CD4-positive, alpha-beta T cell treated with Interleukin-17A for 4 hours (primary cell): ENCODE measurements around the gene SRD5A1.

Experiments used
- DNase-seq: peaks from one replicate; pipeline ENCODE4 v3.0.0-alpha.2; 2020; ENCODE audit warnings: mixed read lengths

SRD5A1 gene

GRCh38 chr5:6686915-6687409 is 53.7 kb downstream of the SRD5A1 start:
- no peak for DNase-seq

- DNase-seq, result no peak
These were observed 54.3 kb downstream of the SRD5A1 start for GRCh38 chr5:6687505-6687904.

DNA sequence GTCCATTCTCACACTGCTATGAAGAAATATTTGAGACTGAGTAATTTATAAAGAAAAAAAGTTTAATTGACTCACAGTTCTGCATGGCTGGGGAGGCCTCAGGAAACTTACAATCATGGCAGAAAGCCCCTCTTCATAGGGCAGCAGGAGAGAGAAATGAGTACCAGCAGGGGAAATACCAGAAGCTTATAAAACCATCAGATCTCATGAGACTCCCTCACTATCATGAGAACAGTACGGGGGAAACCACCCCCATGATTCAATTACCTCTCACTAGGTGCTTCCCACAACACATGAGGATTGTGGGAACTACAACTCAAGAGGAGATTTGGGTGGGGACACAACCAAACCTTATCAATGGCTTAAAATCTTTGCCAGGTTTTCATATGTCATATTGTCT is 59.7 kb downstream of the SRD5A1 start:
- no peak for DNase-seq

DNA sequence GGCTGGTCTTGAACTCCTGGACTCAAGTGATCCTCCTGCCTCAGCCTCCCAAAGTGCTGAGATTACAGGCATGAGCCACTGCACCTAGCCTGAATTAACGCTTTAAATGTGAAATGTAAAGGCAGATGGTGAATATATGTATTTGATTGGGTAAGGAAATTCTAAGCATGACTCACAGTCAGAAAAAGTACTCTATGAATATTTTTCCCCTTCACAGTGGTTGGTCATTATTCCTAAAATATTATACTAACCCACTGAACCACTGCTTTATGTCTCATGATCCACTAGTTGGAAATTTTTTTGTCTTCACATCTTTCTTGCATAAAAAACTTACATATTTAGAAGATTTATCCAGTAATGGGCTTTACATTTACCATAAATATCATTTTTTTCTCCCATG is 65.5 kb downstream of the SRD5A1 start:
- DNase-seq, result no peak

- DNase-seq, result no peak
These were observed 66.1 kb downstream of the SRD5A1 start for GRCh38 chr5:6699357-6699756.

DNA sequence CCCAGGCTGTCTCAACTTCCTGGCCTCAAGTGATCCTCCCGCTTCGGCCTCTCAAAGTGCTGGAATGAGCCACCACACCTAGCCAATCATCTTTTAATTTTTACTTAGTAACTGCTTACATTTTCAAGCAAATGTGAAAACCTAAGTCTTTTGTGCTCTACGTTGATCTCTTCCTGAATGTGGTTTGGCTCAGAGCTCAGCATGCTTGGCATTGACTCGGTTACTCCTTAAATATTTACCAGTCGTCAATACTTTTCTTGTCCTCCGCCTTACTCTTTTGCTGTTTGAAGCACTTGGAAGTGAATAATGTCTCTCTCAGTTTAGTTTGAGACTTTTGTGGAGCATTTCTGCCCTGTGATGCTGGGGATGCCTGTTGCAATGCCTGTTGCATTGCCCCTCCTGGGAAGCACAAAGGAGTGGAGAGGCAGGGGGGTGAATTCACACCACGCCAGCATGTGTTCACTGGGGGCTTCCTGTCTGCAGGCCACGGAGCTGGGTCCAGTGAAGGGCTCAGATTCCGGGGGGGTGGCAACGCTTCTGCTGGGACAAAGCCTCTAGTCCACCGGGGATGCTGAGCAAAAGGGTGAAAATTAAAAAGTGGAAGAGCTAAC is 66.9 kb downstream of the SRD5A1 start:
- no peak for DNase-seq

- no peak for DNase-seq
These were observed 67.6 kb downstream of the SRD5A1 start for GRCh38 chr5:6700685-6701355.

GRCh38 chr5:6701491-6701890 is 68.3 kb downstream of the SRD5A1 start:
- DNase-seq, result no peak

- no peak for DNase-seq
These were observed 69.4 kb downstream of the SRD5A1 start for GRCh38 chr5:6702633-6703032.

DNA sequence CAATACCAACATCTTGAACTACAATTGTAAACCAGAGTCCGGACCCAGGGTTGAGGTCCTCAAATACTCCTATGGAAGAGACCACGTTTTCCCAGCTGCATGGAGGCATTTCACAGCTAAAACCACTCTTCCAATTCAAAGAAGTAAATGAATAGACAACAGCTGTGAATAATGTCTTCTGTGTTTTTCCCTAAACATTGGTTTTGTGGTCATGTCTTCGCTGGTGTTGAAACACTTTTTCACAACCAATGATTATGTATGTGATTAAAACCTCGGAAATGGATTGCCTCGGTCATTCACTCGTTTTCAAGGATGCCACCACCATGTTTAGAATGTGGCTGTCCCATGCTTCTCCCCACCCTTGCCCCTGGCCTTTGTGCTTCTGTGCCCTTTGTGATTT is 70.6 kb downstream of the SRD5A1 start:
- no peak for DNase-seq

GRCh38 chr5:6704361-6704851 is 71.2 kb downstream of the SRD5A1 start:
- DNase-seq, result no peak

DNA sequence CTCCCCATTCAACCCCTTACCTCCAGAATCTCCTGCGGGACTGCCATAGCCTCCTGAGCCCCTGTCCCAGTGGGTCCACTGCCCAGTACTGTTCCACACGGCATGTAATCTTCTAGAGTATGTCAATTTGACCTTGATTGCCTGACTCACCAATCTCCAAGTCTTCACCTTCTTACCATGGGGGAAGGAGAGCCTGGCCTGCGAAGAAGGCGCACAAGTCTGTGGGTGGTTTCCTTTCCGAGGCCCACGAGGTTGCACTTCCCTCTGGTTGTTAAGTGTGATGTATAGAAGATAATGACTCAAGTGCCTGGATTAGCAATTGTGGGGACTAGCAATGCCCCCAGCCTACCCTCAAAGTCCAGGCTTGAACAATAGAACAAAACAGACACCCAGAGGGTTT is 71.8 kb downstream of the SRD5A1 start:
- no peak for DNase-seq

DNA sequence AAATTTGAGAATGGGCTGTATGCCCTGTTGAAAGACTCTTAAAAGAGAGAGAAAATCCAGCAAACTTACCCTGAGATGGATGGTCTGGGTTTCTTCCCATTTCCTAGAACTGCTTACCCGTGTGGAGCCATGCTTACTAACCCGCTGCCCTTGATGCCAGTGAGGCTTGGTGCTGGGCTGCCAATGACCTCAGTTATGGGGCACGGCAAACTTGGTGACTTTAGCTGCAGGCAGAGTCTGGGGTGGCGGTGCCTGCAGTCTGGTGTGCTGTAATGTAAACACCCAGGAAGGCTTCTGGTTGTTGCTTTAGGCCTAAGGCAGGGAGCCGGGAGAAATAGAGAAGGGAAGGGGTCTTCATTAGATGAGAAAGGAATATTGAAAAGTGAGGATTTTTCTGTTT is 72.7 kb downstream of the SRD5A1 start:
- DNase-seq, result no peak

- DNase-seq, result no peak
These were observed 74.6 kb downstream of the SRD5A1 start for GRCh38 chr5:6707852-6708251.

DNA sequence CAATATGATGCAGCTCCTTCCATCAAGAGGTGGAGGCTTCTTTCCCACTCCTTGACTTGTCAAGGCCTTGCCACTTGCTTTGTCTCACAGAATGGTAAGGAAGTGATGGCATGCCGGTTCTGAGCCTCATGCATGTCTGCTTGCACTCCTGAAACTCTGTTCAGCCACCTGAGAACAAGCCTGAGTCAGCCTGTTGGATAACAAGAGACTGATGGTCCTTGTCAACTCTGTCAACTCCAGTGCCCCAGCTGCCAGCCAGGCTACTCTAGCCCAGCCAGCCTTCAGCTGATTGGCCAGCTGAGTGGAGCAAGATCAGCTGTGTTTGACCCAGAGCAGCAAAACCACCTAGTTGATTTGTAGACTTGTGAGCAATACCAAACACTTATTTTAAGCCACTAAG is 75.6 kb downstream of the SRD5A1 start:
- no peak for DNase-seq

DNA sequence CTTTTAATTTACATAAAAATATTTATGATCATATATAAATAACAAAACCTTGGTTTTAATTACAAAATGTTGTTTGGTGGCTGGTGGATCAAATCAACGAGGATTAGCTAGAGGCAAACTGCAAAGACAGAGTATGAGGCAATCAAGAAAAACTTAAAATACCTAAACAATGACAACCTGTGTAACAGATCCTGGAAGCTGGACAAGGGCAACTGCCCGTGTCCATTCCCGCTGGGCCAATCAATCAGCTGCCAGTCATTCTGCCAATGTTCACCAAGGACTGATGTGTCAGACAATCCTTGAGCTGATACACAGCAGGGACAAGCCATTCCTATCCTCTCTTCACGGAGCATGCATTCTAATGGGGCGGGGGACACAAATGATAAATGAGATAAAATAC is 76.8 kb downstream of the SRD5A1 start:
- no peak for DNase-seq

- no peak for DNase-seq
These were observed 77.5 kb downstream of the SRD5A1 start for GRCh38 chr5:6710551-6711318.

DNA sequence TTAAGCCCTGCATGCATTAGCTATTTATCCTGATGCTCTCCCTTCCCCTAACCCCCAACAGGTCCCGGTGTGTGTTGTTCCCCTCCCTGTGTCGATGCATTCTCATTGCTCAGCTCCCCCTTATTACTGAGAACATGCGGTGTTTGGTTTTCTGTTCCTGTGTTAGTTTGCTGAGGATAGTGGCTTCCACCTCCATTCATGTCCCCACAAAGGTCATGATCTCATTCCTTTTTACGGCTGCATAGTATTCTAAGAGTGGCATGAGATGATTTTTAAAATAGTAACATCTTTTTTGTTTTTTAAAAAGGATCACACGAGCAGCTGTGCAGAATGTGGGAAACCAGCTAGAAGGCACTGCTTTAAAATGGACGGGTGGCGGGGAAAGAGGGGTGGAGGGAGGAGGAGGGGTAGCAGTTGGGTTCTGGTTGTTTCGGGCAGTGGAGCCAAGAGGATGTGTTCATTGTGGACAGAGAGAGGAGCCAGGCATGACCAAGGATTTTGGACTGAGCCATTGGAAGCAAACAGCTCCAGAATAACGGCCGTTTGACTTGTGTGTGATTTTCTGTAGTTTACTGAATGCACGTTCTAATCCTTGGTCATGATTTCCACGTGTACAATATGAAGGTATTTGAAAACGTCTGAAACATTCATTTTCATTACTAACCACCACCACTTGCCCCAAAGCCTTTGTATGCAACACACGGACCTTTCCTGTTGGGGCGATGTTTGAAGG is 78.3 kb downstream of the SRD5A1 start:
- DNase-seq, result no peak

GRCh38 chr5:6712142-6712576 is 78.9 kb downstream of the SRD5A1 start:
- DNase-seq, result peak; percentile 56

- DNase-seq, result no peak
These were observed 79.5 kb downstream of the SRD5A1 start for GRCh38 chr5:6712577-6713273.

- DNase-seq, result peak; percentile 98
These were observed 80.3 kb downstream of the SRD5A1 start, which contains the start of gene TENT4A for GRCh38 chr5:6713274-6714225. Gene TENT4A, plus strand, starts transcription at chr5:6713432. Its CDS starts 552 bp downstream, at chr5:6713984.
